NCI-H1417 treated with DMSO at 0.1 percent for 48 hours (cell line): ENCODE results near the gene MYH11.
"Not testable (repeated sequence)": the region's sequence is repeated elsewhere in the genome, so short reads cannot be mapped to it uniquely, and the experiment has no call there.

Source experiments
- DNase-seq: peaks from one replicate; lab custom pipeline; 2025; lab: John Stamatoyannopoulos, UW

Gene MYH11

GRCh38 chr16:15714393-15715172 is 142.2 kb downstream of the MYH11 start:
- no peak for DNase-seq

- DNase-seq, result no peak
These were observed 147.8 kb downstream of the MYH11 start for GRCh38 chr16:15708997-15709396.

GRCh38 chr16:15708096-15708495 is 148.7 kb downstream of the MYH11 start:
- no peak for DNase-seq

- no peak for DNase-seq
These were observed 149.5 kb downstream of the MYH11 start for GRCh38 chr16:15707332-15707731.

GRCh38 chr16:15705064-15705565 is 151.7 kb downstream of the MYH11 start:
- DNase-seq, result no peak

- DNase-seq, result no peak
These were observed 152.3 kb downstream of the MYH11 start for GRCh38 chr16:15704545-15704987.

GRCh38 chr16:15703029-15703736 is 153.6 kb downstream of the MYH11 start:
- no peak for DNase-seq

- DNase-seq, result no peak
These were observed 154.6 kb downstream of the MYH11 start for GRCh38 chr16:15701975-15702970.

- DNase-seq, result no peak
These were observed 155.5 kb downstream of the MYH11 start for GRCh38 chr16:15701367-15701766.

GRCh38 chr16:15699819-15700218 is 157.0 kb downstream of the MYH11 start:
- no peak for DNase-seq

GRCh38 chr16:15694499-15694898 is 162.3 kb downstream of the MYH11 start:
- DNase-seq, result no peak

- not testable (repeated sequence) for DNase-seq
These were observed 164.3 kb downstream of the MYH11 start for GRCh38 chr16:15692508-15692907.

- DNase-seq, result no peak
These were observed 165.8 kb downstream of the MYH11 start for GRCh38 chr16:15691046-15691445.

- DNase-seq, result no peak
These were observed 166.5 kb downstream of the MYH11 start for GRCh38 chr16:15690296-15690695.

- no peak for DNase-seq
These were observed 167.5 kb downstream of the MYH11 start for GRCh38 chr16:15689290-15689689.

- DNase-seq, result no peak
These were observed 170.5 kb downstream of the MYH11 start for GRCh38 chr16:15686287-15686686.

- no peak for DNase-seq
These were observed 174.7 kb downstream of the MYH11 start for GRCh38 chr16:15682105-15682570.

GRCh38 chr16:15677447-15677846 is 179.4 kb downstream of the MYH11 start:
- no peak for DNase-seq

GRCh38 chr16:15676506-15676905 is 180.3 kb downstream of the MYH11 start:
- DNase-seq, result no peak

GRCh38 chr16:15674571-15674970 is 182.3 kb downstream of the MYH11 start:
- DNase-seq, result no peak

- no peak for DNase-seq
These were observed 184.2 kb downstream of the MYH11 start for GRCh38 chr16:15672514-15673167.
